Measurements from ENCODE around the gene CAMK2A.

DNA sequence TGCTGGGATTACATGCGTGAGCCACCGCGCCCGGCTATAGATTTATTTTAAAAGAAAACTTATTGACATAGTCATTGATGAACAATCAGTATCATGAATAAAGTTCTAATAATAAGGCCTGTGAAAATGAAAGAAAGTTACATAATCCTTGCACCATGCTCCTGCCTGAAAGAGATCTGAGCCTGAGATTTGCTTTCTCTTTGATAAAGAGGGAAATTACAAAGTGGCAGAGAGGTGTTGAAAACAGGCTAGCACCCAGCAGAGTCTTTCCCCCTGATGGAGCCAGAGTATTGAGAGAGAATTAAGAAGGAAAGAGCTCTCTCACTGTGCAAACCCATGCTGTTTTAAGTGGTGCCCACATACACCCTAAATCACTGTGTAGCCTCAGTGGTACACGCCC is 62.5 kb downstream of the CAMK2A start:
- TF ChIP-seq, protein P1, sequence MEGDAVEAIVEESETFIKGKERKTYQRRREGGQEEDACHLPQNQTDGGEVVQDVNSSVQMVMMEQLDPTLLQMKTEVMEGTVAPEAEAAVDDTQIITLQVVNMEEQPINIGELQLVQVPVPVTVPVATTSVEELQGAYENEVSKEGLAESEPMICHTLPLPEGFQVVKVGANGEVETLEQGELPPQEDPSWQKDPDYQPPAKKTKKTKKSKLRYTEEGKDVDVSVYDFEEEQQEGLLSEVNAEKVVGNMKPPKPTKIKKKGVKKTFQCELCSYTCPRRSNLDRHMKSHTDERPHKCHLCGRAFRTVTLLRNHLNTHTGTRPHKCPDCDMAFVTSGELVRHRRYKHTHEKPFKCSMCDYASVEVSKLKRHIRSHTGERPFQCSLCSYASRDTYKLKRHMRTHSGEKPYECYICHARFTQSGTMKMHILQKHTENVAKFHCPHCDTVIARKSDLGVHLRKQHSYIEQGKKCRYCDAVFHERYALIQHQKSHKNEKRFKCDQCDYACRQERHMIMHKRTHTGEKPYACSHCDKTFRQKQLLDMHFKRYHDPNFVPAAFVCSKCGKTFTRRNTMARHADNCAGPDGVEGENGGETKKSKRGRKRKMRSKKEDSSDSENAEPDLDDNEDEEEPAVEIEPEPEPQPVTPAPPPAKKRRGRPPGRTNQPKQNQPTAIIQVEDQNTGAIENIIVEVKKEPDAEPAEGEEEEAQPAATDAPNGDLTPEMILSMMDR (IDR thresholded peaks at IDR 0.05 in 8 of 11, conservative IDR thresholded peaks at IDR 0.05 in 3 of 11) = no peak
- TF ChIP-seq POLR2AphosphoS5 (IDR thresholded peaks at IDR 0.05) (no peak), POLR2A (IDR thresholded peaks at IDR 0.05) (no peak)

All from spleen (tissue), 7 donors.